Spleen (tissue), 7 donors: Measurements from ENCODE around the gene RIPOR3.

Source experiments
- POLR2A ChIP-seq, 3 donors: fragments of 450-650 bp; IDR thresholded peaks; one replicate each; pipeline ENCODE4 v1.5.1; 2017; ENCODE audit warnings: antibody characterized with exemption in 3 of 3, mild to moderate bottlenecking in 1 of 3
- TF ChIP-seq, protein P1 (sequence below), 11 experiments: fragments of 200-600 bp in 7 of 11; fragments of 450-650 bp in 4 of 11; sonication (generic) in 4 of 11; IDR thresholded peaks in 8 of 11; conservative IDR thresholded peaks in 3 of 11; 1 replicate in 7 of 11; 2 replicates in 4 of 11; pipeline versions ENCODE4 v1.4.0 to v1.8.0; 2016 to 2021; ENCODE audit warnings: antibody characterized with exemption in 11 of 11, inconsistent platforms in 4 of 11, mild to moderate bottlenecking in 1 of 11
- donor health status: DM: no; HTN: no; CAD: no; lungs with moderate emphysema.
- donor health status: DM: no; HTN: no; CAD: no.
- donor health status: DM: no; HTN: no; CAD: no.

DNA sequence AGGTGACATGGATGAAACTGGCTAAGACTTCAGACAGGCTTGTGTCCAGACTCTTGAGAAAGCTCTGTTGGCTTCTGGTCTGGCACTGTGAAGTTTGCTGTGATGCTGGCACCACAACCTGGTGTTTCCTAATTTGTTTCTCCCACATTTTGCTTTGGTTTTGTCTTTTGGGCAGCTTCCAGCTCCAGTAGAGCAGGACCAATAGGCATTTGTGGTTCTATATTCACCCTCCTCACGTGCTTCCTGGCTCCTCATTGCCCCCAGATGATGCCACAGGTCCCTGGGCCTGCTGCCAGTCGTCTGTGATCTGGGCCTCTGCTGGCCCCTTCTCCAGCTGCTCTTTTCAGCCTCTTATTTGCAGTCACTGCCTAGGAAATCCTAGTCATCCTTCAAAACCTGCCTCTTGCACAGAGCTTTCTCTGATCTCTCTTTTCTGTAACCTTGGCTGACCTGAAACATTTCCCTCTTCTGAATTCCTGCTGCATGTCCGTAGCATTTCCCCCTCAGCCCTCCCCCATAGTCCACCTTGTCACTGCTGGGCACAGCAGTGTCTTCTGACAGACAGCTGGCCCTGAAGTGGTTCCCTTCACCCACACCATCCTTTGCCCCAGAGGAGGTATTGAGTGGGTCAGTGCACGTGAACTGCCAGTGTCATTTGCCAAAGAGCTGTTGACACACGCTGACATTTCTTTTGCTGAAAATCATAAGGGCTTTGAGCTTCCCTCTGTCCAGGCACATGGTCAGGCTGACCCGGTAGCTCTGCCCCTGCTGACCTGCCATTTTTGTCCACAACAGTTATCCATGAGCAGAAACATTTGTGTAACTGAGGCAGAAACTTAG is 118.2 kb downstream of the RIPOR3 start:
- no peak for TF ChIP-seq POLR2A (IDR thresholded peaks at IDR 0.05)
- TF ChIP-seq, protein P1, sequence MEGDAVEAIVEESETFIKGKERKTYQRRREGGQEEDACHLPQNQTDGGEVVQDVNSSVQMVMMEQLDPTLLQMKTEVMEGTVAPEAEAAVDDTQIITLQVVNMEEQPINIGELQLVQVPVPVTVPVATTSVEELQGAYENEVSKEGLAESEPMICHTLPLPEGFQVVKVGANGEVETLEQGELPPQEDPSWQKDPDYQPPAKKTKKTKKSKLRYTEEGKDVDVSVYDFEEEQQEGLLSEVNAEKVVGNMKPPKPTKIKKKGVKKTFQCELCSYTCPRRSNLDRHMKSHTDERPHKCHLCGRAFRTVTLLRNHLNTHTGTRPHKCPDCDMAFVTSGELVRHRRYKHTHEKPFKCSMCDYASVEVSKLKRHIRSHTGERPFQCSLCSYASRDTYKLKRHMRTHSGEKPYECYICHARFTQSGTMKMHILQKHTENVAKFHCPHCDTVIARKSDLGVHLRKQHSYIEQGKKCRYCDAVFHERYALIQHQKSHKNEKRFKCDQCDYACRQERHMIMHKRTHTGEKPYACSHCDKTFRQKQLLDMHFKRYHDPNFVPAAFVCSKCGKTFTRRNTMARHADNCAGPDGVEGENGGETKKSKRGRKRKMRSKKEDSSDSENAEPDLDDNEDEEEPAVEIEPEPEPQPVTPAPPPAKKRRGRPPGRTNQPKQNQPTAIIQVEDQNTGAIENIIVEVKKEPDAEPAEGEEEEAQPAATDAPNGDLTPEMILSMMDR (IDR thresholded peaks at IDR 0.05 in 8 of 11, conservative IDR thresholded peaks at IDR 0.05 in 3 of 11): no peak
